ES-I3 (cell line): ENCODE measurements around the gene HTD2.

Source experiments
- H3K36me3 ChIP-seq: 2 replicates; pipeline ENCODE4 v1.6.1; 2013; ENCODE audit warnings: mild to moderate bottlenecking, low read length, control low read depth, moderate library complexity; ENCODE audit not compliant: insufficient read depth
- H3K4me1 ChIP-seq: 2 replicates; pipeline ENCODE4 v1.6.1; 2013; ENCODE audit warnings: mild to moderate bottlenecking, control low read depth, low read length; ENCODE audit not compliant: insufficient read depth
- H3K9ac ChIP-seq: 2 replicates; pipeline ENCODE4 v1.6.1; 2013; ENCODE audit warnings: low read depth, mild to moderate bottlenecking, low read length, moderate library complexity
- H3K9me3 ChIP-seq: 2 replicates; pipeline ENCODE4 v1.6.1; 2013; ENCODE audit warnings: mild to moderate bottlenecking, low read length, moderate library complexity; ENCODE audit not compliant: control insufficient read depth, insufficient read depth

Gene HTD2

GRCh38 chr3:58308728-58309127 is 2.4 kb downstream of the HTD2 start:
- H3K9me3 ChIP-seq: no peaks in the 10 kb centered on the region
- peaks cover 17% of the 10 kb centered on the region for H3K36me3 ChIP-seq
- peaks cover 5% of the 10 kb centered on the region for H3K4me1 ChIP-seq
- H3K9ac ChIP-seq: no peak overlapping the region

GRCh38 chr3:58317811-58318210 is 11.5 kb downstream of the HTD2 start:
- Histone ChIP-seq H3K9ac (no peak overlapping the region), H3K36me3 (peaks cover 23% of the 10 kb centered on the region), H3K9me3 (no peaks in the 10 kb centered on the region), H3K4me1 (peaks cover 15% of the 10 kb centered on the region)

- peaks cover 15% of the 10 kb centered on the region for H3K4me1 ChIP-seq
- H3K36me3 ChIP-seq: peaks cover 13% of the 10 kb centered on the region
- no peaks in the 10 kb centered on the region for H3K9me3 ChIP-seq
- 0 out of 2 replicates have a peak overlapping the region, but pooled peaks have one; percentile 0 for H3K9ac ChIP-seq
Observed at GRCh38 chr3:58321791-58322190, 15.5 kb downstream of the HTD2 start.

- Histone ChIP-seq H3K9ac (no peak overlapping the region), H3K4me1 (peaks cover 15% of the 10 kb centered on the region), H3K9me3 (no peaks in the 10 kb centered on the region)
Observed at GRCh38 chr3:58322793-58323192, 16.5 kb downstream of the HTD2 start.

GRCh38 chr3:58323529-58324390 is 17.4 kb downstream of the HTD2 start:
- Histone ChIP-seq H3K4me1 (peaks cover 15% of the 10 kb centered on the region), H3K9me3 (no peaks in the 10 kb centered on the region), H3K36me3 (peaks cover 4% of the 10 kb centered on the region; the same call in 1 of the 2 replicates), H3K9ac (no peak overlapping the region)

More at GRCh38 chr3:58322793-58323192, 16.5 kb downstream of the HTD2 start:
- peaks cover 7% of the 10 kb centered on the region for H3K36me3 ChIP-seq

- H3K9ac ChIP-seq: no peak overlapping the region; the same call in 1 of the 2 replicates
- H3K9me3 ChIP-seq: no peaks in the 10 kb centered on the region
- no peaks in the 10 kb centered on the region for H3K36me3 ChIP-seq
- peaks cover 15% of the 10 kb centered on the region for H3K4me1 ChIP-seq
Observed at GRCh38 chr3:58324391-58325390, 18.4 kb downstream of the HTD2 start.

GRCh38 chr3:58325525-58325992 is 19.2 kb downstream of the HTD2 start:
- H3K9ac ChIP-seq: no peak overlapping the region
- H3K4me1 ChIP-seq: peaks cover 15% of the 10 kb centered on the region
- H3K9me3 ChIP-seq: no peaks in the 10 kb centered on the region

GRCh38 chr3:58326267-58326900 is 20.1 kb downstream of the HTD2 start:
- H3K36me3 ChIP-seq: no peaks in the 10 kb centered on the region
- H3K9ac ChIP-seq: no peak overlapping the region
- peaks cover 11% of the 10 kb centered on the region for H3K4me1 ChIP-seq
- H3K9me3 ChIP-seq: no peaks in the 10 kb centered on the region

More at GRCh38 chr3:58325525-58325992, 19.2 kb downstream of the HTD2 start:
- H3K36me3 ChIP-seq: no peaks in the 10 kb centered on the region

GRCh38 chr3:58329150-58329921 is 23.0 kb downstream of the HTD2 start:
- H3K4me1 ChIP-seq: no peaks in the 10 kb centered on the region; the same call in 1 of the 2 replicates
- H3K36me3 ChIP-seq: no peaks in the 10 kb centered on the region
- H3K9ac ChIP-seq: no peak overlapping the region
- H3K9me3 ChIP-seq: no peaks in the 10 kb centered on the region

GRCh38 chr3:58329922-58330413 is 23.6 kb downstream of the HTD2 start:
- H3K4me1 ChIP-seq: peaks cover 1% of the 10 kb centered on the region
- H3K9ac ChIP-seq: no peak overlapping the region
- H3K9me3 ChIP-seq: no peaks in the 10 kb centered on the region
- no peaks in the 10 kb centered on the region for H3K36me3 ChIP-seq

GRCh38 chr3:58331593-58332152 is 25.4 kb downstream of the HTD2 start:
- Histone ChIP-seq H3K9ac (no peak overlapping the region), H3K9me3 (no peaks in the 10 kb centered on the region), H3K36me3 (no peaks in the 10 kb centered on the region), H3K4me1 (peaks cover 8% of the 10 kb centered on the region)

GRCh38 chr3:58332575-58333188 is 26.4 kb downstream of the HTD2 start, which contains the start of gene PXK:
Gene PXK (plus strand): TSS chr3:58332892. CDS start chr3:58332989, 97 bp downstream.
- Histone ChIP-seq H3K36me3 (no peaks in the 10 kb centered on the region), H3K9ac (peak within 1 kb of the TSS; percentile 71), H3K4me1 (peaks cover 8% of the 10 kb centered on the region)

More at GRCh38 chr3:58332575-58333188, 26.4 kb downstream of the HTD2 start, which contains the start of gene PXK:
- no peaks in the 10 kb centered on the region for H3K9me3 ChIP-seq
